ENCODE measurements around the gene USB1. TPM values are rescaled to one million over a fixed set of nuclear protein-coding genes. Genes with fewer than 3 reads are reported as not detected.

The USB1 gene
- total RNA-seq, 1 donor = 15.8 TPM

DNA sequence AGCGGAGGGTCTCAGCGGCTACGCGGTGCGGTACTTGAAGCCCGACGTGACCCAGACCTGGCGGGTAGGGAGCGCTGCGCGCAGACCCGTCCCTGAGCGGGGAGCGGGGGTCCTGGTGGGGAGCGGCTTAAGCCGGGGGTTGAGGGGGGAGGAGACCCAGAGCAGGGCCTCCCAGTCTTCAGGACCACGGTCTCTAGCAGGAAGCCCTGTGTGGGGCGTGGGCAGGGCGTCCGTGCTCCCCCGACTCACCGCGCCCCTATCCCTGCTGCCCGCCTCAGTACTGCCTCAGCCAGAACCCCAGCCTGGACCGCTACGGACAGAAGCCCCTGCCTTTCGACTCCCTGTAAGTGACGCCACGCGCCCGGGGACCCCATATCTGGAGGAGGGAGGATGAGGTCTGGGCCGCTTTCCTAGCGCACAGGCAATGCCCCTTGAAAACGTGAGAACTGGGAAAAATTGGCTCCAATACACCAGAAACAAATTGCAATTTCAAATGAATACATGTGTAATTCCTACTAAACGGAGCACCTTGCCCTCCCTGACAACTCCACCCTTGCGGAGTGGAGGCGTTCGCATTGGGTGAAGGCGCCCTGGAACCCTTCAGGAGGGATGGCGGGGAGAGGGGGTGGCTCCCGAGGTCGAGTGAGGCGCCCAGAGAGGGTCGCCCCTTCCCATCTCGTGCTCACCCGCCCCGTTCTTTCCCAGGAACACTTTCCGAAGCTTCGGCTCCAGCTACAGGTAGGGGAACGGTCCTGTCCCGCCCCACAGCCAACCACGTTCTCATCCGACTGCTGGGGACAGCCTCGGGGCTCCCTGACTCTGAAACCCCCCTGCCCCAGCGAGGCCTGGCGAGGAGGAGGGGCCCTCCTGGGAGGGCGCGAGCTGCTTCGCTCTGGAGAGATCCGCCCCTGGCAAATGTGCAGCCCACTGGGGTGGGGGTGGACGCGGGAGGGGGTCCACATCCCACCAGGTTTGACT is 15.7 kb upstream of the USB1 start:
- no peak for DNase-seq (ENCODE audit: low read depth)
- H3K4me3 ChIP-seq (ENCODE audit: low read depth, low read length) = peak overlapping the region; percentile 62
- TF ChIP-seq, protein P1, sequence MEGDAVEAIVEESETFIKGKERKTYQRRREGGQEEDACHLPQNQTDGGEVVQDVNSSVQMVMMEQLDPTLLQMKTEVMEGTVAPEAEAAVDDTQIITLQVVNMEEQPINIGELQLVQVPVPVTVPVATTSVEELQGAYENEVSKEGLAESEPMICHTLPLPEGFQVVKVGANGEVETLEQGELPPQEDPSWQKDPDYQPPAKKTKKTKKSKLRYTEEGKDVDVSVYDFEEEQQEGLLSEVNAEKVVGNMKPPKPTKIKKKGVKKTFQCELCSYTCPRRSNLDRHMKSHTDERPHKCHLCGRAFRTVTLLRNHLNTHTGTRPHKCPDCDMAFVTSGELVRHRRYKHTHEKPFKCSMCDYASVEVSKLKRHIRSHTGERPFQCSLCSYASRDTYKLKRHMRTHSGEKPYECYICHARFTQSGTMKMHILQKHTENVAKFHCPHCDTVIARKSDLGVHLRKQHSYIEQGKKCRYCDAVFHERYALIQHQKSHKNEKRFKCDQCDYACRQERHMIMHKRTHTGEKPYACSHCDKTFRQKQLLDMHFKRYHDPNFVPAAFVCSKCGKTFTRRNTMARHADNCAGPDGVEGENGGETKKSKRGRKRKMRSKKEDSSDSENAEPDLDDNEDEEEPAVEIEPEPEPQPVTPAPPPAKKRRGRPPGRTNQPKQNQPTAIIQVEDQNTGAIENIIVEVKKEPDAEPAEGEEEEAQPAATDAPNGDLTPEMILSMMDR (IDR thresholded peaks at IDR 0.05; ENCODE audit: insufficient read depth, low read length) = no peak

DNA sequence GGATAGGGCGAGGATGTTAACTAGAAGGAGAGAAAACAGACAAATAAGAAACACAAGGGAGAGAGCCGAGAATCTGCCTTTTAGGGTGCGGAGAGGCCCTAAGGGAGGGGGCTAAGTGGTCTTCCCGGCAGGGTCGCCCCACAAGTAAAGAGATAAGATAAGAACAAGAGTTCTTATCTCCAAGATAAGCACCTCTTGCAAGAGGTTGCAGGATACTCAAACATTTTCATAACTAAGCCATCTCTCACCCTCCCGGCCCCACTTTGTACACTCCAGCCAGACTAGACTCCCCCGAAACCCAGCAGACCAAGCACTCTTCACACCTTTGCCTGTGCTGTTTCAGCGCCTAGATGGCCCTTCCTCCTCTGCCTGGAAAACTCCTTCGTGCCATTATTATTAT is 15.0 kb upstream of the USB1 start:
- no peak overlapping the region for H3K4me3 ChIP-seq (ENCODE audit: low read depth, low read length)
- TF ChIP-seq, protein P1 (IDR thresholded peaks at IDR 0.05; ENCODE audit: insufficient read depth, low read length) = no peak
- DNase-seq (ENCODE audit: low read depth) = no peak

DNA sequence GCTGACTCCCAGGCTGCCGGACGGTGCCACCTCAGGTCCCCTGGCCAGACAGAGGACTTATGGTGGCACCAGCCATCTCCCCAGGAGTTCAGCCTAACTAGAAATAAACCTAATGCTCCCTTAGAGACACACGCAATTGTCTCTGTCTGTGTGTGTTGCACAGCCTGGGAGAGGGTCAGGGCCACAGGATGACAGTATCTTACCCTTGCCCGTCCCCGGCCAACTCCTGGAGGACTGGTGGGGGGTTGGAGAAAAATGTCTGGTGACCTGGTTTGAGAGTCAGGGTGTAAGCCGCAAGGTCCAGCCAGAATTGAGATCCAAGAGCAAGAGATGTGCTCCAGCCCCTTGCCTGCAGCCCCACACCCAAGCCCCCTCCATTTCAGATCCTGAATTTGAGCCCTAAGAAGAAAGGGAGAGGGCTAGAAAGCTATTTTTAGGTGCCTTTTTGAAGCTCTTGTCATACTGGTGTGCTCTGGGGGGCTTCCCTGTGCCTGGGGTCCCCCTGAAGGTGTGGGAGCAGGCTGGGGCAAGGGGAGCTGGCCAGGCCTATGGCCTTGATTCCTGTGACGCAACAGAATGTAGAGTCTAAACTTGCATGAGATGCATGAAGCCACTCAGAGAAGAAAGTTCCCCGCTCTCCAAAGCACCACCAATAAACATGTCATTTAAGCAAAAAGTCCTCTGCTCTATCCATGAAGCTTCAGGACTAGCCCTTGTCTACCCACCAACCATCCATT is 13.6 kb upstream of the USB1 start:
- TF ChIP-seq, protein P1 (IDR thresholded peaks at IDR 0.05; ENCODE audit: insufficient read depth, low read length) = no peak
- no peak overlapping the region for H3K4me3 ChIP-seq (ENCODE audit: low read depth, low read length)
- no peak for DNase-seq (ENCODE audit: low read depth)

DNA sequence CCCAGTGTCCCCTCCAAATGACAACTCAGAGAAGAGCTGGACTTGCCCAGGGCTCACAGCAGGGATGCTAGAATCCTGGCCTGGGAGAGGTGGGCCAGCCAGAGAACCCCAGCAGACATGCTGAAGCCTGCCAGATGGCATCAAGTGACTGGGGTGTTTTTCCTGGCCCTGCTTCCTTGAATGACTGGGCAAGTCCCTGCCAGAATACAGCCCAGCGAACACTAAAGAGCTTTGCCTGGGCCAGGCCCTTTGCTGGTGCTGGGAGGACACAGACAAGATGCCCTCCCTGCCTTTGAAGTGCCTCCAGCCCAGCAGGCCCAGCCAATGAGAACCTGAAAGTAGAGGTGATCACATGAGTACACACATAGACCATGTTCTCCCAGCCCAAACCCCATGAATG is 12.3 kb upstream of the USB1 start:
- H3K4me3 ChIP-seq (ENCODE audit: low read depth, low read length) = no peak overlapping the region
- TF ChIP-seq, protein P1 (IDR thresholded peaks at IDR 0.05; ENCODE audit: insufficient read depth, low read length) = no peak
- peak; percentile 28 for DNase-seq (ENCODE audit: low read depth)

DNA sequence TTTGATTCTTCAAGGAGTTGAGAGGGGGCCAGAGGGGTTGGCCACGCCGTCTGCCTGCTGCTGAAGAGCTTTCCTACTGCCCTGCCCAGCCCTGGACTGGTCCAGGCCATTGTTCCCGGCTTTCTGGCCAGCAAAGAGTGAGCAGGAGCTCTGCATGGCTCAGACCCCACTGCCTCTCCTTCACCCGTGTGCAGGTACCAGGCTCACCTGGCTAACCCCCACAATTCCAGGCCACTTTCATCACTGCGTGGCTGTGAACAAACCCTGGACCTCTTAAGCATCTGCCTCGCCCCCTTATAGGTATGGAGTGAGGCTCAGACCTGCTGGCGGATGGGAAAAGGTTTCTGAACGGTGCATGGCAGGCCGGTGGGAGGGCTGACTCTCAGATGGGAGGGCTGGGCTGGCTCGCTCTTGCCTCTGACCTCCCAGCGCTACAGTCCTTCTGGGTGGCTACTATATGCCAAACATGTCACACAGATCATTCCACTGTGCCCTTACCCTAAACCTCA is 9.6 kb upstream of the USB1 start:
- TF ChIP-seq, protein P1 (IDR thresholded peaks at IDR 0.05; ENCODE audit: insufficient read depth, low read length) = no peak
- H3K4me3 ChIP-seq (ENCODE audit: low read depth, low read length) = no peak overlapping the region
- no peak for DNase-seq (ENCODE audit: low read depth)

DNA sequence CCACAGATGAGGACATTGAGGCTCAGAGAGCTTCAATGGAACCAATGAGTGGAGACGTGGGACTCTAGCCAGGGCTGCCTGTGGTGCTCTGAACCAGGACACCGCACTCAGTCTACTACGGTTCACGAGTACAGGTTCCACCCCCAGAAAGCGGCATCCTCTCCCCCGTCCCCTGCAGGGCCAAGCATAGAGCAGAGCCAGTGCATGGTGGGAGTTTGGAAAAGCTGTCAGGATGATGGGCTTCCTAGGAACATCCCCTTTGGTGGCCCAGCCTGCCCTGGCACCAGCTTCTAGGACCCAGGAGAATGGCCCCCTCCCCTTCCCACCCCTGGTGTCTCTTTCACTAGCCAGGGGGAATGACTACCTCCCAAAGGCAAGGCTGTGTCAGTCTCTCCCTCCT is 9.1 kb upstream of the USB1 start:
- TF ChIP-seq, protein P1 (IDR thresholded peaks at IDR 0.05; ENCODE audit: insufficient read depth, low read length) = no peak
- no peak overlapping the region for H3K4me3 ChIP-seq (ENCODE audit: low read depth, low read length)
- DNase-seq (ENCODE audit: low read depth) = no peak
